Islet of Langerhans (tissue), 1 donor: ENCODE results near the gene UBA52.
"Not testable (repeated sequence)": the region's sequence is repeated elsewhere in the genome, so short reads cannot be mapped to it uniquely, and the experiment has no call there.

Experiments
- FAIRE-seq: peaks from one replicate; lab custom pipeline; 2011; peaks lifted over from hg19 to GRCh38; lab: Jason Lieb, UNC

UBA52 gene

GRCh38 chr19:18593367-18594095 is 21.9 kb downstream of the UBA52 start:
- FAIRE-seq: no peak

GRCh38 chr19:18594096-18594823 is 22.6 kb downstream of the UBA52 start:
- FAIRE-seq: no peak

- FAIRE-seq: no peak
These were observed 23.2 kb downstream of the UBA52 start for GRCh38 chr19:18594824-18595373.

- FAIRE-seq: no peak
These were observed 23.8 kb downstream of the UBA52 start for GRCh38 chr19:18595475-18595874.

- FAIRE-seq: no peak
These were observed 25.1 kb downstream of the UBA52 start for GRCh38 chr19:18596752-18597157.

GRCh38 chr19:18597809-18598660 is 26.4 kb downstream of the UBA52 start:
- FAIRE-seq: no peak

GRCh38 chr19:18599485-18599884 is 27.8 kb downstream of the UBA52 start:
- no peak for FAIRE-seq

GRCh38 chr19:18600692-18601397 is 29.2 kb downstream of the UBA52 start:
- FAIRE-seq: not testable (repeated sequence)

GRCh38 chr19:18601875-18602274 is 30.2 kb downstream of the UBA52 start:
- no peak for FAIRE-seq

- no peak for FAIRE-seq
These were observed 31.7 kb downstream of the UBA52 start for GRCh38 chr19:18603255-18603957.

GRCh38 chr19:18603958-18604819 is 32.5 kb downstream of the UBA52 start:
- FAIRE-seq: no peak

GRCh38 chr19:18604820-18605159 is 33.1 kb downstream of the UBA52 start:
- no peak for FAIRE-seq

- no peak for FAIRE-seq
These were observed 33.5 kb downstream of the UBA52 start for GRCh38 chr19:18605196-18605545.

- no peak for FAIRE-seq
These were observed 34.1 kb downstream of the UBA52 start for GRCh38 chr19:18605546-18606280.

GRCh38 chr19:18606281-18607225 is 34.9 kb downstream of the UBA52 start, which contains the start of gene CRLF1:
CRLF1 (minus strand) TSS chr19:18606799; CDS start chr19:18606656, 143 bp downstream.
- no peak for FAIRE-seq

GRCh38 chr19:18607226-18608101 is 35.8 kb downstream of the UBA52 start:
- FAIRE-seq: no peak

GRCh38 chr19:18608102-18608804 is 36.6 kb downstream of the UBA52 start:
- FAIRE-seq: no peak
